RCC 7860 (cell line): ENCODE measurements around the gene NUDT21.
"Not testable (repeated sequence)": the region's sequence is repeated elsewhere in the genome, so short reads cannot be mapped to it uniquely, and the experiment has no call there.

ENCODE experiments used
- DNase-seq: peaks from one replicate; pipeline ENCODE4 v3.0.0-alpha.2; 2015; ENCODE audit warnings: low spot score
- FAIRE-seq: peaks from 2 replicates; lab custom pipeline; 2012; peaks lifted over from hg19 to GRCh38; lab: Jason Lieb, UNC

Gene NUDT21

DNA sequence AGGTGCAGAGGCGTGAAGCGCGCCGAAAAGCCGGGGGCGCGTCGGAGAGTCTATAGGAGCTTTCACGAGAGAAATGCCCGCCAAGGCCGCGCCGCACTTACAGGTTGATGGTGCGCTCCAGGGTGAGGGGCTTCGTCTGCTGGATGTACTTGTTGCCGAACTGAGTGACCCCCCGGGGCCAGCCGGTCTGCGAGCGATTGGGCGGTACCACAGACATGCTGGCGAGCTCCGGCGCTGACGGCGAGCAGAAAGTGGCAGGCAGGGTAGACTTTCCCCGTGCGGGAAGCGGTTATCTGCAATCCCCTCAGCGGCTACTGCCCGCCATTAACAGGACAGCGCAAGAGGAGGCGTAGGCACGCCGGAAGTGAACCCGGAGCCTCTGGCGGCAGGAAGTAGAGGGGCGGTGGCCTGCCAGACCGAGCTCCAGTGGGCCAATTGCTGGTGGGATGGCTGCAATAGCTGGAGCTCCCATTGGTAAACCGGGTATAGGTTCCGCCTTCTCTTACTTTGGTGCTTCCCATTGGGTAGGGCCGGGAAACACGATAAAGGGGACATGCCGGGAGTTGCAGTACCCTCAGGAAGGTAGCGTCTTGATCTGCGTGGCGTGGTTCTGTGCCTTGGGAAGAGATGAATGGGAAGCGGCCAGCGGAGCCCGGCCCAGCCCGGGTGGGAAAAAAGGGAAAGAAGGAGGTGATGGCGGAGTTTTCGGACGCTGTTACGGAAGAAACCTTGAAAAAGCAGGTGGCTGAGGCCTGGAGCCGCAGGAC lies at the start of gene NUDT21, which contains the start of gene OGFOD1:
Gene NUDT21 (minus strand): TSS at position 347 of the 767 bp plus-strand sequence. CDS start 130 bp downstream, at position 217.
Gene OGFOD1 (plus strand): TSS at position 569 of the 767 bp plus-strand sequence. CDS start 59 bp downstream, at position 628.
- DNase-seq (peak; percentile 96), FAIRE-seq (peak; percentile 93)

- DNase-seq, result no peak
- no peak for FAIRE-seq
Observed at GRCh38 chr16:56493815-56494214, 42.7 kb upstream of the NUDT21 start.

DNA sequence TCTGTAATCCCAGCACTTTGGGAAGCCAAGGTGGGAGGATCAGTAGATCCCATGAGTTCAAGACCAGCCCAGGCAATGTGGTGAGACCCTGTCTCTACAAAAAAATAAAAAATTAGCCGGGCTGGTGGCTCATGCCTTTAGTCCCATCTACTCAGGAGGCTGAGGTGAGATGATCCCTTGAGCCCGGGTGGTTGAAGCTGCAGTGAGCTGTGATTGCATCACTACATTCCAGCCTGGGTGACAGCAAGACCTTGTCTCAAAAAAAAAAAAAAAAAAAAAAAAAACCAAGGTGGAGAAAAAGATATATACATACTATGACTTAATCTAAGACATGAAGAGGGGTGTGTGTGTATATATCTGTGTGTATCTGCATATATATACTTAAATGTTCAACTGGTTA lies 42.0 kb upstream of the NUDT21 start:
- DNase-seq (no peak), FAIRE-seq (no peak)

GRCh38 chr16:56491657-56492261 lies 40.6 kb upstream of the NUDT21 start:
- DNase-seq (no peak), FAIRE-seq (no peak)

GRCh38 chr16:56488868-56489267 lies 37.7 kb upstream of the NUDT21 start:
- not testable (repeated sequence) for FAIRE-seq, DNase-seq

DNA sequence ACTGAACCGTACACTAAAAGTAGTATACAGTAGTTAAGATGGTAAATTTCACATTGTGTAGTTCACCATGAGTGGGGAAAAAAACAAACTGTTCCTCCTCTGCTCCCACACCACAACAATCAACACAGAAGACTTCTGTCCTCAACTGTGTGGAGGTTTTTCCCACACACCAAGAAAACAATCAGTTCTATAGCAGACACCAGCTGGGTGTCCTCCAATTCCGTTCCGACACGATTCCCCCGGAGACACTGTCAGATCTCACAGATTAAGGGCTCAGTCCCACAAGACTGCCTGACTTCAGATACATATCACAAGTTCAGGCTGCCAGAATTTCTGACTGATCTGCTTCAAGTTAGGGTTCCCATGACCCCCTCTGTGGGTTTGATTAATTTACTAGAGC lies 36.9 kb upstream of the NUDT21 start:
- no peak for DNase-seq
- FAIRE-seq, result no peak

DNA sequence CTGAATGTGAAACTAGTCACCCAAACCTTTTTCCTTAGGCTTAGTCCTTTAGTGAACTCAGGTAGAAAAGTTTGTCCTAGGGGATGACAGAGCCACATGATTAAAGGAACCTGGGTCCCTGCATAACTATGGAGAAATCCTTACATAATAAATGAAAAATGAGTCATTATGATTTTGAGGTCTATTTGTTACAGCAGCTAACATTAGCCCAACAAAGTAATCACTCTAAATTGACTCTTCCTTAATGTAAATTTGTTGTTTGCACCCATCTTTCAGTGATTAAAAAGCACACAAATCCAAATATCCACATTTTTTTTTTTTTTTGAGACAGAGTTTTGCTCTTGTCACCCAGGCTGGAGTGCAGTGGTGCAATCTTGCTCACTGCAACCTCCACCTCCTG lies 32.3 kb upstream of the NUDT21 start:
- no peak for FAIRE-seq
- no peak for DNase-seq

DNA sequence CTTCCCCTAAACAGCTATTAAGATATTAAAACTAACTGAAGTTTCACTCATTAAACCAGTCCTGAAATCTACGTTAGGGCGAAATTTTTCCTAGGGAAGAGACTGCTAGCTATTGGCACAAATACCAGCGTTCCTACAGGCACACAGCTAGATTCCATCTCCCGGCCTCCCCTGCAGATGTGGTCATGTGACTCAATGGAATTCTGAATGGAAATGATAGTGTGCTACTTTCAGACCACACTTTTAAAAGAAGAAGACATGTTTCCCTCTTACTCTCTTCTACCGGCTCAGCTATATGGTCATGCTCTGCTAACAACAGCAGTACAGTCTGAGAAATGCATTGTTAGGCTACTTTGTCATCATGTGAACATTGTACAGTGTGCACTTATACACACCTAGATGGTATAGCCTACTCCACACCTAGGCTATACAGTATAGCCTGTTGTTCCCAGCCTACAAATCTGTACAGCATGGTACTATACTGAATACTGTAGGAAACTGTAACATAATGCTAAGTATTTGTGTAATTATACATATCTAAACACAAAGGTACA lies 31.6 kb upstream of the NUDT21 start:
- FAIRE-seq, result no peak
- DNase-seq, result no peak

- DNase-seq (no peak), FAIRE-seq (no peak)
Observed at GRCh38 chr16:56481468-56482122, 30.5 kb upstream of the NUDT21 start.

GRCh38 chr16:56480776-56481467 lies 29.8 kb upstream of the NUDT21 start:
- FAIRE-seq (no peak), DNase-seq (no peak)

DNA sequence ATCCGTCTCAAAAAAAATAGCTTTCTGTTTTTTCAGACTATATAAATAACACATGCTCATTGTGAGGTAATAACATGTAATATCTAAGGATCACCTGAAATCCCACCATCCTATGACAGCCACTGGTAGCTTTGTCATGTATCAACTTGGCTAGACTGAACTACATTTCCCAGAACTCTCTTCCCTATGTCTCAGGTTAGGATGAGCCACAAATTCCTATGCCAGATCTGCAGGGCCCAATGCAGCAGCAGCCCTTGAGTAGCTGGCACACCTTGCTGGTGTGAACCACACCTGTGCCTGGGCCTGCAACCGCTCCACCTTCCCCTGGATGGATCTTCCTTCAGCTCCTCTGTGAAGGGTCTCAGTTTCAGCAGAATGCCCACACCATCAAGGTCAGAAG lies 28.3 kb upstream of the NUDT21 start:
- DNase-seq (no peak), FAIRE-seq (no peak)

DNA sequence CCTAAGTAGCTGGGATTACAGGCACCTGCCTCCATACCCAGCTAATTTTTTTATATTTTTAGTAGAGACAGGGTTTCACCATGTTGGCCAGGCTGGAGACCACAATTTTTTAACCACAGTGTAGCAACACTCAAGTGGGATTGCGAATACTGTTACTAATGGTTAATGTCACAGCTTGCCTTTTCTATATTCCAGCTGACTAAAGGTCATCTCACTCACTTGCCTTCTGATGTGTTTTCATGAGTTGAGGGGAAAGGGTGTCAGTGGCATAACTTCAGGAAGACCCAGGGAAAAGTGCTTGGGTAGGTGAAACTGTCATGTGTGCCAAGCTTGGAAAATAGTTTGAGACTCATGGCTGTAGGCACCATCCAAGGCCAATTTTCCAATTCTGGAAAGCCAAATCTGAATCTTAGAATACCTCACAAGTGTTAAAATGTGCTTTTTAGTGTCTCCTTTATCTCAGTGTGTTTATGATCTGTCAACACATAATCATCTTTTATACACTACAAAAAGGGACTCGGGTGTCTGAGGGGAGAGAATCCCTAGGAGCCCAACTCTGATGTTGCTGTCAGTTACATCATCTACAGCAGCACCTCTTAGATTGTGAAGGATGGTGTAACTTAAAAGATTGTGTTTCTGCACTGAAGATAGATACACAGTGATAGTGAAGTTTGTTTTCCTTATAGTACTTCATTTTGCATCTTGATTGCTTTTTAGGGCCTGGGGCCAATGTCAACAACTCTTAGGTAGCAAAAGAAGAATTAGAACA lies 27.3 kb upstream of the NUDT21 start:
- DNase-seq (no peak), FAIRE-seq (no peak)

DNA sequence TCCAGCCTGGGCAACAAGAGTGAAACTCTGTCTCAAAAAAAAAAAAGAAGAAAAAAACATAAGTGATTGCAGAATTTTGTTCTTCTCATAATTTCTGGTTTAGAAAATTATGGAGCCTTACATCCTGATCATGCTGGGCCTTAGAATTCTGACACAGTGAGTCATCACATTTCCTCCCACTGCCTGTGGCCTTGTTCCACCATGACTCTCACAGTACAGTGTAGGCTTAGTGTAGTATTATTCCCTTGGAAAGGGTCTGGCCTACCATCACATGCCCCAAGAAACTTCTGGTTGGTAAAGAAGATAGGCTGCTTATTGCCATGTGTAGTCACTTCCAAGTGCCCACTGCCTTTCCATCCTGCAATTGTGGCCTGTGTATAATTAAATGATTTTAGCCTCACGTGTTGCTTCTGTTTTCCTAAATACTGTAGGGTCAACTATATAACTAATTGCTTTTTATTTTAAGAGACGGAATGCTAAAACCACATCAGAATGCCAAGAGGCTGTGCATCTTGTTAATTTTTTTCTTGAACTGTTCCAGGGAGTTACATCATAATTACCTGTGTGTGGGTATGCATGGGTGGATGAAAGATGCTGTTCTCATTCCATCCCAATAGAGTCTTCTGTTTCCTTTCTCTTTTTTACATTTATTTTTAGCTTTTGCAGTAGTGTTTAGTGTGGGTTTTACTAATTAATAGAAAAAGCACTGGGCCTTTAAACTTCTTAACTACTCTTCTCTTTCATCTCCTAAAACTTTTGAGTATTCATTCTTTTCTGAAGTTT lies 26.2 kb upstream of the NUDT21 start:
- FAIRE-seq, result peak; percentile 90
- peak; percentile 70 for DNase-seq

- no peak for DNase-seq
- no peak for FAIRE-seq
Observed at GRCh38 chr16:56475201-56475600, 24.1 kb upstream of the NUDT21 start.

DNA sequence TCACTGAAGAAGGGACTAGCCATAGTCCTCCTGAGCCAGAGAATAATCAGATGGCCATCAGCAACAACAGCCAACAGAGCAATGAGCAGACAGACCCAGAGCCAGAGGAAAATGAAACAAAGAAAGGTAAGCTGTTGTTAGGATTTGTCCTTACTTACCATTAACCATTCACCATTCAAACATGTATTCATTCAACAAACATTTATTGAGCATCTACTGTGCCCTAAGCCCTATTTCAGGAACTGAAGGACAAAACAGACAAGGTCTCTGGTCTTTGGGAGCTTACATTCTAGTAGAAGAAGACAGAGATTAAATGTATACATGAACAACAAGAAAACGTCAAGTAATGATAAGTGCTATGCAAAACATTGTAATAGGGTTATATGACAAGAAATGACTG lies 19.5 kb upstream of the NUDT21 start:
- DNase-seq (no peak), FAIRE-seq (no peak)

GRCh38 chr16:56470232-56470631 lies 19.1 kb upstream of the NUDT21 start:
- no peak for DNase-seq
- no peak for FAIRE-seq

DNA sequence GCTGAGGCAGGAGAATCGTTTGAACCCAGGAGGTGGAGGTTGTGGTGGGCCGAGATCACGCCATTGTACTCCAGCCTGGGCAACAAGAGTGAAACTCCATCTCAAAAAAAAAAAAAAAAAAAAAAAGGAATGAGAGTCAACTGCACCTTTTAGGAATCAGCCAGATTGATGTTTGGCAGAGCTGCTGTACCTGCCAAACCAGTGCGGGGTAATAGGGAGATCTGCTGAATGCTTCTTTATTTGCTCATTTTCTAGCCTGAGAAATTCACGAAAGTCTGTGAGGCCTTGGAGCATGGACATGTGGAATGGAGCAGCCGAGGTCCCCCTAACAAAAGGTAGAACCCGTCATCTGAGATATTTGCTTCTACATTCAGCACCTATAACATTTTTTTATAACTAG lies 18.6 kb upstream of the NUDT21 start:
- FAIRE-seq, result no peak
- DNase-seq, result no peak

- FAIRE-seq (no peak), DNase-seq (no peak)
Observed at GRCh38 chr16:56468800-56469199, 17.7 kb upstream of the NUDT21 start.

- DNase-seq, result no peak
- no peak for FAIRE-seq
Observed at GRCh38 chr16:56466344-56466743, 15.2 kb upstream of the NUDT21 start.
